Brain pericyte (primary cell): ENCODE measurements around the gene CD34.
"Not testable (repeated sequence)": the region's sequence is repeated elsewhere in the genome, so short reads cannot be mapped to it uniquely, and the experiment has no call there.

Experiments
- DNase-seq: peaks from one replicate; pipeline ENCODE4 v3.0.0-alpha.2; 2012; ENCODE audit warnings: low read depth, low spot score

Gene CD34

GRCh38 chr1:207910591-207911354 is at the start of gene CD34:
TSS of gene CD34 (minus strand) at chr1:207911125. CDS start at chr1:207911080, 45 bp downstream.
- no peak for DNase-seq

DNA sequence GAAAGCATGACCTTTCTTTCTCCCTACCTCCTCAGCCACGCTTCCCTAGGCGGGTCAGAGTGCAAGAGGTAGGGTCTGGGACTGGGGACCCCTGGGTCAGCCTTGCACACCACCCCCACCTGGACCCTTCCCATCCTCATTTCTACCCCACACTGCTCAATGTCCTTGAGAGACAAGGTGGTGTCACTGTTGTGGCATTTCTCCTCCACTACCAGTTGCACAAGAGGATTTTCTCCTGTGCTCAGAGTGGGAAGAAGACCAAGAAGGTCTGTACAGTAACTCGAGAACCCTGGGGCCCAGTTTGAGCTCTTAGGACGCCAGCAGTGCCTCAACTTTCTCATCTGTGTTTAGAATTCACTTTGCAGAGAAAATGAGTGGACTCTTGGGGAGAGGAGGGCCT is 49.4 kb upstream of the CD34 start:
- no peak for DNase-seq

DNA sequence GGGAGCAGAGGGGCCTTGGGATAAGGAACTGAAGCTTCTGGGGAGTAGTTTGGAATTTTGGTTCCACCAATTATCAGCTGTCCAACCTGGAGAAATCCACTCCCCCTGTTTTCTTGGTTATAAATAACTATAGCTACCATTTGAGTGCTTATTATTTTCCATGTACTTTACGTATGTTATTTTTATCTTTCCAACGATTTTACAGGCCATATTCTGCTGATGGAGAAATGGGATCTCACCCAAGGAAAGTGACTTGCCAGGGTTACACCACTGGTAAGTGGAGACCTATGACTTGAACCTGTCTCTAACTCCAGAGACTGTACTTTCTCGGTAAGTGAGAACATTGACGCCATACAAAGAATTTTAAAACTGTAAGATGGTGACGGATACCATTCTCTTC is 49.0 kb upstream of the CD34 start:
- DNase-seq, result no peak

- DNase-seq, result no peak
These were observed 48.4 kb upstream of the CD34 start for GRCh38 chr1:207959141-207959825.

- no peak for DNase-seq
These were observed 47.6 kb upstream of the CD34 start for GRCh38 chr1:207958376-207959139.

GRCh38 chr1:207956986-207957385 is 46.1 kb upstream of the CD34 start:
- DNase-seq, result no peak

- no peak for DNase-seq
These were observed 43.2 kb upstream of the CD34 start for GRCh38 chr1:207954104-207954503.

- DNase-seq, result no peak
These were observed 42.0 kb upstream of the CD34 start for GRCh38 chr1:207952617-207953542.

DNA sequence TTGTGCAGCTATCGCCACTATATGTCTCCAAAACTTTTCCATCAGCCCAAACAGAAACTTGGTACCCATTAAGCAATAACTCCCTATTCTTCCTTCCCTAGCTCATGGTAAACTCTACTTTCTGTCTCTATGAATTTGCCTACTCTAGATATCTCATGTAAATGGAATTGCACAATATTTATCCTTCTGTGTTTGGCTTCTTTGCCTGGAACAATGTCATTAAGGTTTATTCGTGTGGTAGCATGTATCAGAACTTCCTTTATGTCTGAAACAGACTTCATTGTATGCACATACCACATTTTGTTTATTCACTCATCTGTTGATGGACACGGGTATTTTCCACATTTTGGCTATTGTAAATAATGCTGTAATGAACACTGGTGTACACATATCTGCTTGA is 40.7 kb upstream of the CD34 start:
- no peak for DNase-seq

GRCh38 chr1:207950750-207951149 is 39.8 kb upstream of the CD34 start:
- DNase-seq, result no peak

DNA sequence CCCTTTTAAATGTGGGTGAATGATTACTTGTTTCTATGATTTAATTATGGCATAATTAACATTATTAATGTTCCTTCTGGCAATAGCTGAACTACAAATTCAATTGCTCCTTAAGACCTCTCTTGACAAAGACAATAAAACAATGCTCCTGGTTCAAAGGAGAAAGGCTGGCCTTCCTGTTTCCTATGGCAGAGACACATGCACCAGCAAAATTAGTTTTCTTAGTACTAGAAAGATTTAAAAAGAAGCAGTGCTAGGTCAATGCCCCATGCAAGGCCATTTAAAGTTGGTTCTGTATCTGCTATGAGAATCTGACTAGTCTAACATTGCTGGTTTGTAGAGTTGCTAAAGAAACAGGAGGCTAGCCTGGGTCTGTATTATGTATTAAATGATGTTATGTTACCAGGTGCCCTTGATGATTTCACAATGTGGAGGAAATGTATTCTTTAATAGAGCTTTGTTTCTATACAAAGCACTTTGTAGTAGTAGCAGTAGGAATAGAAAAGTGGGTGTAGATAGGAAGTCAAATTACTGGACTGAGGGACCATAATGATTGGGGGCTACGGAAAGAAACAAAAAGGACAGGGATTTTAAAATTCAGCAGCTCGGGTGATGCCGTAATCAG is 38.8 kb upstream of the CD34 start:
- DNase-seq, result no peak

GRCh38 chr1:207948536-207949250 is 37.8 kb upstream of the CD34 start:
- DNase-seq, result no peak

GRCh38 chr1:207946756-207947155 is 35.8 kb upstream of the CD34 start:
- no peak for DNase-seq

DNA sequence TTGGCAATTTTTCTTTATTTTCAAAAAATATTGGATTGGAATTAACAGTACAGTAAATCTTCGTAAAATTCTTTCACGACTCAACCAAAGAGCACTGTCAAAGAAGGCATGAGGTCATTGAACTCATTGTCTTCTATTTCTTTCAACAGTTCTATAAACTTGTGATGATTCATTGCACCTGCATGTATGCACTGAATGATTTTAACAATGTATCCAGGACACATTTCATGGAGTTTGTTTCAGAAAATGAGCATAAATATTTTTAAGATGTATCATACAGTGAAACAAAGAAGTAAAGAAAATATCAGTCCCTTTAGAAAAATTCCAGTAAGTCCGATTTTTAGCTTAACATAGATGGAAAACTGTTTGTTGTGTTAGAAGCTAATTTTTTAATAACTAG is 33.6 kb upstream of the CD34 start:
- no peak for DNase-seq

DNA sequence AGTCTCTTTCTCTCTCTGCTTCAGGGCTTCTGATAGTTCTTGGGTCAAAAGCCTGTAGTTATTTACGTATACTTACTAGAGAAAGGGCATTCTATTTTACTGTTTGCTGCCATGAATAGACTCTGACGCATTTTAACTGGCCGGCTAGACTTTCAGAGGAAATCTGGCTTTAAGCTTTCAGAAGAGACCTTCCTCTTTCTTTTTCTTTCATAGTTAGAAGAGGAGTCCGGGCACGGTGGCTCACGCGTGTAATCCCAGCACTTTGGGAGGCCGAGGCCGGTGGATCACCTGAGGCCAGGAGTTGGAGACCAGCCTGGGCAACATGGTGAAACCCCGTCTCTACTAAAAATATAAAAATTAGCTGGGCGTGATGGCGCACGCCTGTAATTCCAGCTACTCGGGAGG is 31.4 kb upstream of the CD34 start:
- not testable (repeated sequence) for DNase-seq

- no peak for DNase-seq
These were observed 30.7 kb upstream of the CD34 start for GRCh38 chr1:207941665-207942064.

DNA sequence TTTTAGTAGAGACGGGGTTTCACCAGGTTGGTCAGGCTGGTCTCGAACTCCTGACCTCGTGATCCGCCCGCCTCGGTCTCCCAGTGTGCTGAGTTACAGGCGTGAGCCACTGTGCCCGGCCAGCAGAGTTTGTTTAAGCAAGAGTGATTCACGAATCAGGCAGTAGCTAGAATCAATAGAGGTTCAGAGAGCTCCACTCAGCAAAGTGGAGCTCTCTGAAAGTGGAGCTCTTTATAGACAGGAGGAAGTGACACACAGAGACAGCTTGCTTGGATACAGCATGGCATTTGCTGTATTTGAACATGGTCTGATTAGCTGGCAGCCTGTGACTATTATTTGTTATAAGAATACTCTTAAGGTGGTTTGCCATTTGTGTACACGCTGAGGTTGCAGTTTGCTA is 27.1 kb upstream of the CD34 start:
- no peak for DNase-seq

DNA sequence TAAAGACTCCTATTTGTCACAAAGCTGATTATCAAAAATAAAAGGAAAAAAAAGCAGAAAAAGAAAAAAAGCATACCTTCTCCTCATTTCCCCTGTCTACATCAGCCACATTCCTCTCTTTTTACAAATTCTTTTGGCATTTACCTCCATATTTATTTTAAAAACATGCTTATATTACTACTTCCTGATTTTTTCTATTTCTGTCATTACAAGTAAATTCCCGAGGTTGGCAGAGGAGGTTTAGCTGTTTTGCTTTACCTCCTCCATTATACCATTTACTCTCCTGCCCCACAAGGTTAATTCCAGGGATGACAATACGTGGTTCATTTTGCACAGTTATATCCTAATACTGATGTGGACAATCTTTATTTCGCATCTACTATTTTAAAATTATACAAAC is 26.3 kb upstream of the CD34 start:
- DNase-seq, result no peak

DNA sequence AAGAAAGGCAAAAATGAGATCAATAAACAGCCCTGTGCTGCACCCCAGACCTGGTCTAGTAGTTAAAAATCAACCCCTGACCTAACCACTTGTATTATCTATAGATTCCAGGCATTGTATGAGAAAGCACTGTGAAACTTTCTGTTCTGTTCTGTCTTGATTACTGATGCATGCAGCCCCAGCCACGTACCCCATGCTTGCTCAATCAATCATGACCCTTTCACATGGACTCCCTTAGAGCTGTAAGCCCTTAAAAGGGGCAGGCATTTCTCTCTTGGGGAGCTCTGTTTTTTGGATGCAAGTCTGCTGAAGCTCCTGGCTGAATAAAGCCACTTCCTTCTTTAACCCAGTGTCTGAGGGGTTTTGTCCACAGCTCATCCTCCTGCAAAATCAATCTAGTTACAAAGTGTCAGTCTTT is 24.2 kb upstream of the CD34 start:
- no peak for DNase-seq

DNA sequence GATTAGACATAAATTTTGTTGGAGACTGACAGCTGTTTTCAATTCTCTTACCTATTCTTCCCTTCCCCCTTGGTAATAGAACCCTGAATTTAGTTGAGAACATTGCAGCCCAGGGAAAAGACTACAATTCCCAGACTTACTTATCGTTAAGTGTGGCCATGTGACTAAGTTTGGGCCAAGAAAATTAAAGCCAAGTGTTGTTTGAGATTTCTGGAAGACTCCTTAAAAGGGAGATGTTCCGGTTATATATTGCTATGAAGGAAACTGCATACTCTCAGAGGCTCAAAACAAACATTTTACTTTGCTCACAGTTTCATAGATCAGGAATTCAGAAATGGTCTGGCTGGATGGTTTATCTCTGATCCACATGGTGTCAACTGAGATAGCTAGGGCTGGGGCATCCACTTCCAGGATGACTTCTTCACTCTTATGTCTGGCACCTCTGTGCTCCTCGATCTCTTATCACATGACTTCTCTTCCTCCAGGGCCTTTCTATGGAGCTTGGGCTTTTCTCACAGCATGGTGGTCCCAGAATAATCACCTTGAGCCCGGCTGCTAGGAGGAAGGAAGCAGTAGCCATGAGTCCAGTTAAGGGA is 22.4 kb upstream of the CD34 start:
- DNase-seq, result no peak
